ENCODE measurements around the gene URAD. TPM values are rescaled to one million over a fixed set of nuclear protein-coding genes. Genes with fewer than 3 reads are reported as not detected.
A peak's percentile ranks its signal among the peaks of the same experiment; 100 is the strongest.

Gene URAD
- total RNA-seq, 1 donor from 2014 or later, result not detected

GRCh38 chr13:27962982-27963381, 25.5 kb downstream of the URAD start:
- TF ChIP-seq, protein P1, sequence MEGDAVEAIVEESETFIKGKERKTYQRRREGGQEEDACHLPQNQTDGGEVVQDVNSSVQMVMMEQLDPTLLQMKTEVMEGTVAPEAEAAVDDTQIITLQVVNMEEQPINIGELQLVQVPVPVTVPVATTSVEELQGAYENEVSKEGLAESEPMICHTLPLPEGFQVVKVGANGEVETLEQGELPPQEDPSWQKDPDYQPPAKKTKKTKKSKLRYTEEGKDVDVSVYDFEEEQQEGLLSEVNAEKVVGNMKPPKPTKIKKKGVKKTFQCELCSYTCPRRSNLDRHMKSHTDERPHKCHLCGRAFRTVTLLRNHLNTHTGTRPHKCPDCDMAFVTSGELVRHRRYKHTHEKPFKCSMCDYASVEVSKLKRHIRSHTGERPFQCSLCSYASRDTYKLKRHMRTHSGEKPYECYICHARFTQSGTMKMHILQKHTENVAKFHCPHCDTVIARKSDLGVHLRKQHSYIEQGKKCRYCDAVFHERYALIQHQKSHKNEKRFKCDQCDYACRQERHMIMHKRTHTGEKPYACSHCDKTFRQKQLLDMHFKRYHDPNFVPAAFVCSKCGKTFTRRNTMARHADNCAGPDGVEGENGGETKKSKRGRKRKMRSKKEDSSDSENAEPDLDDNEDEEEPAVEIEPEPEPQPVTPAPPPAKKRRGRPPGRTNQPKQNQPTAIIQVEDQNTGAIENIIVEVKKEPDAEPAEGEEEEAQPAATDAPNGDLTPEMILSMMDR (conservative IDR thresholded peaks at IDR 0.05; ENCODE audit: low read depth, low read length), result no peak
- H3K4me3 ChIP-seq (ENCODE audit: low read depth, low read length), result no peak overlapping the region
- DNase-seq (ENCODE audit: low read depth), result no peak

DNA sequence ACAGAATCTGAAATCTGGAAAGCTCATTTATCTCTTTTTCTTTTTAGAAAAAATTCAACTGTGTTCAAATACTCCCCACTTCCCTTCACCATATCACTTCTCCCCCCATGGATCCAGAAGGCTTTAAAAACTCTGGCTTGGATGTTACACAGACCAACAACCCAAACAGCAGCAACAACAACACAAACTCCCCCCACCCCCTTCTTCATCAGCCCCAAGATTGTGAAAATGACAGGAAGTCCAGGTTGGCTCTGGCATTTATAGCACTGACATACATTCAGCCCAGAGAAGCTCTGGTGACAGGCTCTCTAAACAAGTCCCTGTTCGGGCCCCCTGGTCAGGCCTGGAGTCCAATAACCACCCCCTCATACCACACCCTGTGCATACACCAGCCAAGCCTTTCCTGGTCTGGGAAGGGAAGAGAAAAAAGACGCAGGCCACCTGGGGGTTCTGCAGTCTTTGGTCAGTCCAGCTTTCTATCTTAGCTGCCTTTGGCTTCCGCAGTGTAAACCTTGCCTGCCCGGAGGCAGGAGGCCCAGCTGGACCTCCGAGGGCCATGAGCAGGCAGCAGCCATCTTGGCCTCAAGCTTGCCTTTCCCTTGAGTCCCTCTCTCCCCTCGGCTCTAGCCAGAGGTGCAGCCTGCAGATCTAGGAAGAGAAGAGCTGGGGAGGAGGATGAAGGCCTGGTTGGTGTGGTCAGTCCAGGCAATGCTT, 26.2 kb downstream of the URAD start:
- DNase-seq (ENCODE audit: low read depth), result no peak
- TF ChIP-seq, protein P1 (conservative IDR thresholded peaks at IDR 0.05; ENCODE audit: low read depth, low read length), result no peak
- H3K4me3 ChIP-seq (ENCODE audit: low read depth, low read length), result no peak overlapping the region

- TF ChIP-seq, protein P1 (conservative IDR thresholded peaks at IDR 0.05; ENCODE audit: low read depth, low read length), result no peak
- DNase-seq (ENCODE audit: low read depth), result no peak
- H3K4me3 ChIP-seq (ENCODE audit: low read depth, low read length), result no peak overlapping the region
Measured at GRCh38 chr13:27961227-27962085, 27.0 kb downstream of the URAD start.

DNA sequence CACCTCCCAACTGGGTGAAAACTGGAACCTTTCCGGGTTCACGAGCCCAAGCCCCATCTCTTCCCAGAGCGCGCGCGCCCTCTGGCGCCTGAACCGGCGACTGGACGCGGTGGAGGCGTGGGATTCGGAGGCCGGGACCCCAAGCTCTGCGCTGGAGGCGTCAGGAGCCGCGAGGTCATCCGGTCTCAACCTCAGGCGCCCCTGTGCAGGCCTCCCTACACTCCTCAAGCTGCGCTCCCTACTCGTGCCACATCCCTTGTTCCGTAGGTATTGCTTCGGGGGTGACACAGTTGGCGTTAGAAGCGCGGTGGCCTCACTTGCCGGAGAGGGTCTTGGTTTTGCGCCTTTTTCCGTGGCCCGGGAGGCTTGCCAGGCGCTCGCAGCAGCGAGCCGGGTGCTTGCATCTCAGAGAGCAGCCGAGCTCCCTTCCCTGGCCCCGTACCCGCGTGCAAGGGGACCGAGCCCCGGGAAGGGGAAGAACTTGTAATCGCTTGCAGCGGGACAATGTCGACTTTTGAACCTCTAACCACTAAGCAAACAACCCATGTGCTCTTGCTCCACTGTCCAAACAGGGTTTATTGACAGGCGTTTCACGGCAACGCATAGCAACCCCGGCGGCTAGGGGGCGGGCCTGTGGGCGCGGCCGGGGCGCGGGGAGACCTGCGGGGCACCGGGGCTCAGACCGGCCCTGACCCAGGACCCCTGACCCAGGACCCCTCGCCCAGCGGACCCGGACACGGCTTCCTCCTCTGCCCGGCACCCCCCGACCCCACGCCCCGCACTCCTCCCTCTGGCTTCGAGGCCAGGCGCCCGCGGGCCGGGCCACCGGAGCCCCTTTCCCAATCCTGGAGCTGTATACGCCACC, 27.9 kb downstream of the URAD start:
- no peak for DNase-seq (ENCODE audit: low read depth)
- TF ChIP-seq, protein P1 (conservative IDR thresholded peaks at IDR 0.05; ENCODE audit: low read depth, low read length), result peak; percentile 54
- H3K4me3 ChIP-seq (ENCODE audit: low read depth, low read length), result peak overlapping the region; percentile 37

DNA sequence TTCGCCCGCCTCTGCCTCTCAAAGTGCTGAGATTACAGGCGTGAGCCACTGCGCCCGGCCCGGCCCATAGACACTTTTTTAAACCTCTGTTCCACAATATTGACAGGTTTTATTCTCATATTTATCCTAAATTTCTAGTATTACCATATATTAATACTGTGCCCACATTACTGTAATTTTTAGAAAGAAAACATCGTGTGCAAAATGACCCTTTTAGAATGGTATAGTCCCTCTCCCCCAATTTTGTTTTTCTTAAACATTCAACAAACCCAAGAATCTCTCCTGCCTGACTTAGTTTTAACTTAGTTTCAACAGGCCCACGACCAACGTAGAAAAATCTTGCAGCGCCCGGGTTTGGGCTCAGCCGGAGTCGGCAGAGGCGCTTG, 28.5 kb downstream of the URAD start:
- H3K4me3 ChIP-seq (ENCODE audit: low read depth, low read length), result peak overlapping the region; percentile 37
- TF ChIP-seq, protein P1 (conservative IDR thresholded peaks at IDR 0.05; ENCODE audit: low read depth, low read length), result no peak
- no peak for DNase-seq (ENCODE audit: low read depth)

GRCh38 chr13:27956576-27957300, 31.8 kb downstream of the URAD start:
- H3K4me3 ChIP-seq (ENCODE audit: low read depth, low read length), result no peak overlapping the region
- TF ChIP-seq, protein P1 (conservative IDR thresholded peaks at IDR 0.05; ENCODE audit: low read depth, low read length), result no peak
- DNase-seq (ENCODE audit: low read depth), result no peak
